ENCODE data around the gene CLEC4E.
"Not testable (repeated sequence)": the region's sequence is repeated elsewhere in the genome, so short reads cannot be mapped to it uniquely, and the experiment has no call there.

Gene CLEC4E

DNA sequence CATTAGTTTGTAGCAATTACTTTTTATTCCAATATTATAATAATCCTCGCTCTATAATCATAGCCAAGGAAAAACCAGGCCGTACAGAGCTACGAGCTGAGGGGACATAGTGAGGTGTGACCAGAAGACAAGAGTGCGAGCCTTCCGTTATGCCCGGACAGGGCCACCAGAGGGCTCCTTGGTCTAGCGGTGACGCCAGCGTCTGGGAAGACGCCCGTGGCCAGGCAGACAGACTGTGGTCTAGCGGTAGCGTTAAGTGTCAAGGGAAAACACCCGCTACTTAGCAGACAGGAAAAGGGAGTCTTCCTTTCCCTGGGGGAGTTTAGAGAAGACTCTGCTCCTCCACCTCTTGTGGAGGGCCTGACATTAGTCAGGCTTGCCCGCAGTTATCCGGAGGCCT is 2.9 kb downstream of the CLEC4E start:
- DNase-seq (ENCODE audit: low read depth); H3K4me3 ChIP-seq (ENCODE audit: low read length): not testable (repeated sequence)
- TF ChIP-seq, protein P1, sequence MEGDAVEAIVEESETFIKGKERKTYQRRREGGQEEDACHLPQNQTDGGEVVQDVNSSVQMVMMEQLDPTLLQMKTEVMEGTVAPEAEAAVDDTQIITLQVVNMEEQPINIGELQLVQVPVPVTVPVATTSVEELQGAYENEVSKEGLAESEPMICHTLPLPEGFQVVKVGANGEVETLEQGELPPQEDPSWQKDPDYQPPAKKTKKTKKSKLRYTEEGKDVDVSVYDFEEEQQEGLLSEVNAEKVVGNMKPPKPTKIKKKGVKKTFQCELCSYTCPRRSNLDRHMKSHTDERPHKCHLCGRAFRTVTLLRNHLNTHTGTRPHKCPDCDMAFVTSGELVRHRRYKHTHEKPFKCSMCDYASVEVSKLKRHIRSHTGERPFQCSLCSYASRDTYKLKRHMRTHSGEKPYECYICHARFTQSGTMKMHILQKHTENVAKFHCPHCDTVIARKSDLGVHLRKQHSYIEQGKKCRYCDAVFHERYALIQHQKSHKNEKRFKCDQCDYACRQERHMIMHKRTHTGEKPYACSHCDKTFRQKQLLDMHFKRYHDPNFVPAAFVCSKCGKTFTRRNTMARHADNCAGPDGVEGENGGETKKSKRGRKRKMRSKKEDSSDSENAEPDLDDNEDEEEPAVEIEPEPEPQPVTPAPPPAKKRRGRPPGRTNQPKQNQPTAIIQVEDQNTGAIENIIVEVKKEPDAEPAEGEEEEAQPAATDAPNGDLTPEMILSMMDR (conservative IDR thresholded peaks at IDR 0.05; ENCODE audit: low read length): peak; percentile 13; the same call in 1 of the 2 replicates

DNA sequence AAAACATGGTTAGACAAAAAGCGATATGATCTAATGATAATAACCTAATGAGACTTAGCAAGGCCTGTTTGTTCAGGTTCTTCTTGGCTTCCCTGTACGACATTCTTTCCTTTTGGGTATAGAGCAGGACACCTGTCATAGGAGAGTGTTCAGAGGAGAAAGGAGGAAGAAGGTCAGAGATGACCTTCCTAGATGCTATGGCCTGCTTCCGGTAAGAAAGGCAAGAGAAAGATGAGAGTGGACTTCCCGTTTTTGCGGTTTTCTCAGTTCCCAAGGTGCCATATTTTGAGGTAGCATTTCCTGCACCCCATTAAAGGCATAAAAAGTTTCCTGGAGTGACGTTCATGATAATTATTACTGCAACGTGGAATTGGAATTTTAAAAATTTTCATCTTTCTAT is 8.7 kb downstream of the CLEC4E start:
- no peak for DNase-seq (ENCODE audit: low read depth)
- TF ChIP-seq, protein P1 (conservative IDR thresholded peaks at IDR 0.05; ENCODE audit: low read length): no peak

DNA sequence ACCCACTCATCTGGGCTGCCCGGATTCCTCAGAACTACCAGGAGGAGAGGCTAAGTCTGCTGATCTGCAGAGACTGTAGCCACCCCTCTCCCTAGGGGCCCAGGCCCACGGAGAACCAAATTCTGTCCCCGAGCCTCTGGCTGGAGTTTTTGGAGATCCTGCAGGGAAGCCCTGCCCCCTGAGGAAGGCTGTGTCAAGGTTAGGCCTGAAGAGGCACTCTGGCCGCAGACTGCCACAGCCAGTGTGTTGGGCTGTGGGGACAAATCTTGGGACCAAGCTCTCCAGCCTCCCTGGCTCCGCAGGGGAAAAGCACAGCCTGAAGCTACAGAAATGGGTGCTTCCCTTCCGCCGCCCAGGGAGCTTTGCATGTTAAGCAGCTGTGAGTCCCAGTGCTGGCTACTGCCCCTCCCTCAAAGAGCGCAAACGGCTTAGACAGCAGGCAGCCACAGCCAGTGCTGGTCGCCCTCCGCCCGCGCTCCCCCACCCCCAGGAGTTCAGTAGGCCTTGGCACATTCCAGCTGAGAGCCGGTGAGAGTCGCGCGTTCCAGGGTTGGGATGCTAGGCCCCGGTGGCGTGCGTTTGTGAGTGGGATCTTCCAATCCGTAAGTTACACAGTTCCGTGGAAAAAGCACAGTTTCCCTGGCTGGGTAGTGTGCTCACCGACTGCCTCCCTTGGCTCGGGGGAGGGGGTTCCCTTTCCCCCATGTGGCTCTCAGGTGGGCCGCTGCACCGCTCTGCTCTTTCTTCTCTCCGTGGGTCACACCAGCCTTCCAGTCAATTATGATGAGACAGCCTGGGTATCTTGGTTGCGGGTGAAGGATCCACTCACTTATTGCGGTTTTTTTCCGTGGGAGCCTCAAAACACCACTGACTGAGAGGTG is 13.2 kb downstream of the CLEC4E start:
- DNase-seq (ENCODE audit: low read depth): no peak
- TF ChIP-seq, protein P1 (conservative IDR thresholded peaks at IDR 0.05; ENCODE audit: low read length): no peak
- H3K4me3 ChIP-seq (ENCODE audit: low read length): no peak overlapping the region

More for the DNA sequence above, 8.7 kb downstream of the CLEC4E start:
- H3K4me3 ChIP-seq (ENCODE audit: low read length): no peak overlapping the region

DNA sequence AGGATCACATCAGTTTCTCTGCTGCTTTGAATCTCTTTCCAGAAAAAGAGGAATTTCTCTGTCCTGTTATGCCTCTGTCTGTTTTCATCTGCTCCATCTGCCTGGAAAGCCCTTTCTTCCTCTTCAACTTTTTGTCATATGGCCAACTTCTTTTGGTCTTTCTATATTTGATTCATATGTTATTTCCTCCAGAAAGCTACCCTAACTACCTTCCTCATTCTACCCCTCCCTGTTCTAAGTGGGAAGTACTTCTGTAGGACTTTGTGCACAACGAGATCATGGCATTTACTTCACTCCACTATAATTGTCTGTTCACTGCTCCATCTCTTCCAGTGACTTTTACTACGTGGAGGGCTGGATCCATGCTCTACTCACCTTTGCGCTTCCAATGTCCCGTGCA is 21.5 kb downstream of the CLEC4E start:
- TF ChIP-seq, protein P1 (conservative IDR thresholded peaks at IDR 0.05; ENCODE audit: low read length): no peak
- H3K4me3 ChIP-seq (ENCODE audit: low read length): no peak overlapping the region
- DNase-seq (ENCODE audit: low read depth): no peak

DNA sequence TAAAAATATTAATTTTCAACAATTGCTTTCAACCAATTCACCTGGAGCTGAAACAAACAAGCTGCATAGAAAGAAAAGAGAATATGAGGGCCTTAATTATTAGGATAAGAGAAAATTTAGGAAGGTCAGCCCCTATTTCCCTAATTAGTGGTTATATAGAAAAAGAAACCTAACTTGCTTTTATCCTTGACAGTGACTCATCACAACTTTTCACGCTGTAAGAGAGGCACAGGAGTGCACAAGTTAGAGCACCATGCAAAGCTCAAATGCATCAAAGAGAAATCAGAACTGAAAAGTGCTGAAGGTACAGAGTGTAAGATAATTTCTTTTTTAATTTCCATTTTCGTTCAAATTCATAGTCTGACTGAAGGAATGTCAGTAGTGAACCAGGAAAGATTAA is 22.7 kb downstream of the CLEC4E start:
- TF ChIP-seq, protein P1 (conservative IDR thresholded peaks at IDR 0.05; ENCODE audit: low read length): no peak
- no peak for DNase-seq (ENCODE audit: low read depth)
- H3K4me3 ChIP-seq (ENCODE audit: low read length): no peak overlapping the region

DNA sequence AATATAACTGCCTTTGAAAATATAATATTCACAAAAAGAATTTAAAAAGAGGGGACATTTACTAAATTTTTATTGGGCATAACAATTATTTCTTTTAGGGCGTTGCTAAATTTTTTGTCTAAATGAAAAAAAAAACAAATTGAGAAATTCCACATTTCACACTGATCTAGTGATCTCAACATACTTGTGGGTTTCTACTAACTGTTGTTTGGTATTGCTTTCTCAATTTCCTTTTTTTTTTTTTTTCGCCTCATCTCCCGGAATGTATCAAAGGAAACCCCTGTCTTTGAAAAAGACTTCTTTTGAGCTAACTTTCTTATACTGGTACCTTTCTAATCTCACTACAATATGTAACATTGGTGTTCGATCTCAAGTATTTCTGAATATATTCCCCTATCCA is 27.4 kb downstream of the CLEC4E start, which contains the start of gene CLEC4D:
Gene CLEC4D, plus strand, starts transcription at position 248 of the 400 bp plus-strand sequence. CDS start 230 bp downstream, outside the sequence.
- TF ChIP-seq, protein P1 (conservative IDR thresholded peaks at IDR 0.05; ENCODE audit: low read length): no peak
- no peak for DNase-seq (ENCODE audit: low read depth)
- H3K4me3 ChIP-seq (ENCODE audit: low read length): no peak within 1 kb of the TSS
